Fibroblast of the aortic adventitia (primary cell): ENCODE results near the gene TENM4. TPM values are rescaled to one million over a fixed set of nuclear protein-coding genes. Genes with fewer than 3 reads are reported as not detected.

ENCODE experiments used
- DNase-seq: peaks from one replicate; pipeline ENCODE4 v3.0.0-alpha.2; 2010; ENCODE audit warnings: low read depth
- H3K4me3 ChIP-seq: 2 replicates; pipeline ENCODE4 v1.5.1; 2011; ENCODE audit warnings: low read depth, mild to moderate bottlenecking, control low read depth, low read length, moderate library complexity
- CTCF ChIP-seq: IDR thresholded peaks from 2 replicates; pipeline ENCODE4 v1.5.1; 2011; ENCODE audit warnings: mild to moderate bottlenecking, low read length, control low read depth, inconsistent platforms; ENCODE audit not compliant: insufficient read depth
- total RNA-seq: library from RNA; depleted of rRNA; stranded (reverse); fragments of >200 nt; gene quantifications from 2 replicates; pipeline ENCODE4 v1.2.3, GENCODE V29; 2012; ENCODE audit warnings: low replicate concordance

The TENM4 gene
- total RNA-seq, 1 donor = 113 TPM

GRCh38 chr11:79160791-79161403 is 279.9 kb downstream of the TENM4 start:
- no peak overlapping the region for H3K4me3 ChIP-seq
- peak; percentile 64 for DNase-seq
- peak; percentile 67 for TF ChIP-seq CTCF

DNA sequence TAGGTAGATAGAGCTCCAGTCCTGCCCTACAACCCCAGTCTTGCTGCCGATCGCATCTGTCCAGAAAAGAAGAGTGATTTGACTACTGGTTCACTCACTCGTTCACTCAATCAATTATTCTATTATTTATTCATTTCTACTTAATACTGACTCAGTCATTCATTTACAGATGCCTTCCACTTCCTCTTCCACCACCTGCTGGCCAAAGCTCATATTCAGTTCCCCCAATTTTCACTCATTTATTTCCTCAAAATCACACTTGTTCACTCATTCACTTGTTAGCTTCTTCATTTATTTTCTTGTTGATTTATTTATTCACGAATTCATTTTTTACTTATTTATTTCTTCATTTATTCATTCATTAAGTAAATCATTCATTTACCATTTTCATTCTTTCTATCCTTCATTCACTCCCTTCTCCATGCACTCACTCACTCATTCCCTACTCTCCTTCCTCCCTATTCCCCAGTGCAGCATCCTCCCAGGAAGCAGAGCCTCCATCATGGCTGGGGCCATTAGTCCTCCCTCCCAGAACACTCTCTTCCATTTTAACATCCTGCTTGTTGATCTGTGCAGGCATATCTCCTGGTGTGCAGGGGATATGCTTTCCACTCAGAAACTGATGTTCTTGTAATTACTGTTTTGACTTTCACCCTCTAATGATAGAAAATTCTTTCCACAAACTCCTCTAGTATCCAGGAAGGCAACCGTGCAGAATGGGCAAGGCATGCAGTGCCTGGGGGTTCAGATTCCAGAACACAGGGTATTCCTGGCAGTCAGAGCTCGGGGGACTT is 281.0 kb downstream of the TENM4 start:
- peak; percentile 13 for DNase-seq
- no peak overlapping the region for H3K4me3 ChIP-seq
- TF ChIP-seq CTCF = peak; percentile 40

DNA sequence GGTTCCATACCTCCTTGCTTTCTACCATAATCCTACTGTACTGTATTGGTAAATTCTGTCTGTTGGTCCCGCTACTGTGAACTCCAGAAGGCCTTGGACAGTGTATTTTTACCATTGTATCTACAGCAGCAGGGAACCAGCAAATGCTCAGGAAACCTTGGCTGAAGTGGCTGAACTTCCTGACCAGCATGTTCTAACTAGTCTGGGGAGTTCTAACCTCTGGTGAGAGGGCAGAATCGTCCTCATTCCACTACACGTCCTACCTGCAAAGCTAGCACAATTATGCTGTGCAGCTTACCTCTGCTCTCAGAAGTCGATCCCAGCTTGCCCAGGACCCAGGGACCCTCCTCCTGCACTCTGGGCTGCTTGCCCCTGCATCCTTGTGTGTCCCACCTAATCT is 283.1 kb downstream of the TENM4 start:
- DNase-seq = no peak
- no peak overlapping the region for H3K4me3 ChIP-seq
- TF ChIP-seq CTCF = no peak

DNA sequence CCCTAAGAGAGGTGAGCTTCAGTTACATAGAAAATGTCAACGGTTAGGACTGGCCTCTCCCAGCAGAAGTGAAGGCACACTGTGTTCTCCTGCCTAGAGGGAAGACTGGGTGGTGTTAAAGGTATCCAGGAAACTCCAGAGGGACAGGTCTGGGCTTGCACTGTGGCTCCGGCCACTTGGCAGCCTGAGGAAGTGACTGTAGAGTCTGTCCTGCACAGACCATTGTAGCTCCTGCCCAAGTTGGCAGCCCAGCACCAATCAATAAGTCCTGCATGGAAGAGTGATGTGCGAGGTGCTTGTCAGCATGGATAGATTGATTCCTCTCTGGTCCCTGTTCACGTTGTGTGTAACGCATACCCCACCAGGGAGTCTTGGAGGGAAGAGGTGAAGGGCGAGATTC is 284.8 kb downstream of the TENM4 start:
- no peak for DNase-seq
- no peak overlapping the region for H3K4me3 ChIP-seq
- TF ChIP-seq CTCF = no peak

GRCh38 chr11:79155237-79155636 is 285.6 kb downstream of the TENM4 start:
- no peak for TF ChIP-seq CTCF
- DNase-seq = no peak
- H3K4me3 ChIP-seq = no peak overlapping the region

DNA sequence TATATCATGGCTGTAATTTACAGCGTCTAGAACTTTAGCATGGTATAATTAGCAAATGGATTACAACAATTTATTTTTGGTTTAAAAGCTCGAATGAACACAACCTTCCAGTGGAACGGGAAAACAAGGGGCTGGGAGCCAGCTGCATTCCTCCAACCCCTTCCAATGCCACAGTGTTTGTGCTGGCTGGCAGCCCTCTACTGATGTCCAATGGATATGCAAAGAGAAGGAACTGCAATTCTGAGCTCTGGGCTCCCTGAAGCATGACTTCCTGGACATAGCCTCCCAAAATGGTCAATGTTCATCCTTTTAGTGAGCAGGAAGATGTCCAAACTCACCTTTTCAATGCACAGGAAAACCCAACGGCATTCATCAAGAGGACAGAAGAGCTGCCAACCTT is 288.3 kb downstream of the TENM4 start:
- peak; percentile 44 for DNase-seq
- no peak for TF ChIP-seq CTCF
- no peak overlapping the region for H3K4me3 ChIP-seq
